Upper lobe of left lung (tissue), 4 donors: Measurements from ENCODE around the gene ACAN.

ENCODE experiments used
- POLR2A ChIP-seq, 4 donors: fragments of 450-650 bp; IDR thresholded peaks; one replicate each; pipeline ENCODE4 v1.5.1; 2016 to 2017; ENCODE audit warnings: antibody characterized with exemption in 4 of 4, mild to moderate bottlenecking in 2 of 4
- POLR2AphosphoS5 ChIP-seq, 2 donors: sonication (generic); formaldehyde crosslinking; IDR thresholded peaks; one replicate each; pipeline ENCODE4 v1.5.1; 2017; ENCODE audit warnings: antibody characterized with exemption in 2 of 2
- TF ChIP-seq, protein P1 (sequence below), 6 experiments: fragments of 450-650 bp in 4 of 6; fragments of 200-600 bp in 2 of 6; sonication (generic) in 2 of 6; IDR thresholded peaks; one replicate each; pipeline ENCODE4 v1.5.1; 2016 to 2019; ENCODE audit warnings: antibody characterized with exemption in 6 of 6

DNA sequence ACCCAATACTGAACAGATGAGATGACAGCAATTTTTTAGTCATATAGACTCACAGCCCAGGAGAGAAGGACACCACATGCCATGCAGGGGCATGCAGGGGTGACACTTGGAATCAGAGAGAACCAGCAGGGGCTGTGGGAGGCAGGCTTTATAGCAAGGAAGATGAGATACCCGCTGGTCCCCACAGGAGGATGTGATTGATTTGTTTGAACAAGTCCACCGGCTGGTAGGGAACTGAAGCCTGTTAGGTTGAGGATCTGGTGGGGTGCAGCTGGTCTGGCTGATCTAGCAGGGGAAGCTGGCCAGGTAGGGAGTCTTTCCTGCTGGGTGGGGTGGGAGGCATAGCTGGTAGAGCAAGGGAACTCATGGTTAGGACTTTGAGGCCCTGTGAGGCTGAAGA is 18.0 kb upstream of the ACAN start:
- TF ChIP-seq, protein P1, sequence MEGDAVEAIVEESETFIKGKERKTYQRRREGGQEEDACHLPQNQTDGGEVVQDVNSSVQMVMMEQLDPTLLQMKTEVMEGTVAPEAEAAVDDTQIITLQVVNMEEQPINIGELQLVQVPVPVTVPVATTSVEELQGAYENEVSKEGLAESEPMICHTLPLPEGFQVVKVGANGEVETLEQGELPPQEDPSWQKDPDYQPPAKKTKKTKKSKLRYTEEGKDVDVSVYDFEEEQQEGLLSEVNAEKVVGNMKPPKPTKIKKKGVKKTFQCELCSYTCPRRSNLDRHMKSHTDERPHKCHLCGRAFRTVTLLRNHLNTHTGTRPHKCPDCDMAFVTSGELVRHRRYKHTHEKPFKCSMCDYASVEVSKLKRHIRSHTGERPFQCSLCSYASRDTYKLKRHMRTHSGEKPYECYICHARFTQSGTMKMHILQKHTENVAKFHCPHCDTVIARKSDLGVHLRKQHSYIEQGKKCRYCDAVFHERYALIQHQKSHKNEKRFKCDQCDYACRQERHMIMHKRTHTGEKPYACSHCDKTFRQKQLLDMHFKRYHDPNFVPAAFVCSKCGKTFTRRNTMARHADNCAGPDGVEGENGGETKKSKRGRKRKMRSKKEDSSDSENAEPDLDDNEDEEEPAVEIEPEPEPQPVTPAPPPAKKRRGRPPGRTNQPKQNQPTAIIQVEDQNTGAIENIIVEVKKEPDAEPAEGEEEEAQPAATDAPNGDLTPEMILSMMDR (IDR thresholded peaks at IDR 0.05), result no peak
- no peak for TF ChIP-seq POLR2A (IDR thresholded peaks at IDR 0.05)
- no peak for TF ChIP-seq POLR2AphosphoS5 (IDR thresholded peaks at IDR 0.05)
